ENCODE data around the gene SREK1IP1. TPM values are rescaled to one million over a fixed set of nuclear protein-coding genes. Genes with fewer than 3 reads are reported as not detected.

Gene SREK1IP1
- total and polyA plus RNA-seq, 10 of the 15 experiments (the other 5 are each of a cell fraction or from before 2014, with no cell fraction given): 9.1 to 60.3 (median 26.9) TPM

DNA sequence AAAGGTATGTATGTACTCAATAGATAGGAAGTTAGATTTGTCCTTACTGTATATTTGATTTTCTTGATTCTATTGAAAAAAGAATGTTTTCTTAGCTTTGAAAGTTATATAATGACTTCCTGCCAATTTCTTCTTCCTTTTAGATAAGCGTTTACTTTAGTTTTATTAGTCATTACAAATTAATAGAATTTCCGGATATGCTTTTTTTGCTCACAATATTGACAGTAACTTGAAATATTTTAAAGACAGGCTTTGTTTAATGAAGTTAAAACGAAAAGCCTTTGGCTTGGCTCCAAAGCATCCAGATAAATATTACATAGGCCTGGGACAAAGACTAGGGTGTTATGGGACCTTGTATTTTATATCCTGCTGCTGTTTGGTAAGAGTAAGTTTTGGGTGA, 49.8 kb upstream of the SREK1IP1 start:
- no TSS peak for BruUV-seq (replicated peaks)
- H3K4me1 ChIP-seq (ENCODE audit: control insufficient read depth, insufficient read depth, low read length): peaks cover 15% of the 10 kb centered on the region
- no peak overlapping the region for H3K9ac ChIP-seq (ENCODE audit: control insufficient read depth, insufficient read depth, low read length)
- in situ Hi-C loops (cut with MboI) (no loop called here), intact Hi-C loops (cut with micrococcal nuclease; ENCODE audit: unreplicated experiment) (loop anchor here (10.0 kb wide), 2 partner anchors 257 to 287 kb away; no protein-coding TSS in a partner anchor)
- DNase-seq (ENCODE audit: low read depth, low spot score) (no peak), FAIRE-seq (no peak), ATAC-seq (no peak)
- H2AFZ ChIP-seq (ENCODE audit: control insufficient read depth, low read depth, low read length): no peak overlapping the region
- POLR2A ChIA-PET: no interaction called here
- WGBS (ENCODE audit: insufficient coverage, insufficient replicate concordance, low lambda C conversion rate, missing lambda C conversion rate): 89% methylated on average over 3 of the region's 3 CpGs
- no peak overlapping the region for H3K4me3 ChIP-seq
- CTCF ChIA-PET: interaction anchor here (1.1 to 1.5 kb wide), 2 partner anchors 664 to 665 kb away, joined by 3 to 5 read pairs; partner anchors contain the start of gene ADAMTS6
- SMC1A ChIA-PET (ENCODE audit: uncharacterized antibody, unreplicated experiment): interaction anchor here (0.7 to 3.1 kb wide), 3 partner anchors 10 to 669 kb away, joined by 3 to 12 read pairs (median 3); no protein-coding TSS in a partner anchor
- no peak overlapping the region for H3K4me2 ChIP-seq (ENCODE audit: control insufficient read depth, insufficient read depth)
- no peaks in the 10 kb centered on the region for H4K20me1 ChIP-seq (ENCODE audit: control insufficient read depth, insufficient read depth)
- TF ChIP-seq, protein P1, sequence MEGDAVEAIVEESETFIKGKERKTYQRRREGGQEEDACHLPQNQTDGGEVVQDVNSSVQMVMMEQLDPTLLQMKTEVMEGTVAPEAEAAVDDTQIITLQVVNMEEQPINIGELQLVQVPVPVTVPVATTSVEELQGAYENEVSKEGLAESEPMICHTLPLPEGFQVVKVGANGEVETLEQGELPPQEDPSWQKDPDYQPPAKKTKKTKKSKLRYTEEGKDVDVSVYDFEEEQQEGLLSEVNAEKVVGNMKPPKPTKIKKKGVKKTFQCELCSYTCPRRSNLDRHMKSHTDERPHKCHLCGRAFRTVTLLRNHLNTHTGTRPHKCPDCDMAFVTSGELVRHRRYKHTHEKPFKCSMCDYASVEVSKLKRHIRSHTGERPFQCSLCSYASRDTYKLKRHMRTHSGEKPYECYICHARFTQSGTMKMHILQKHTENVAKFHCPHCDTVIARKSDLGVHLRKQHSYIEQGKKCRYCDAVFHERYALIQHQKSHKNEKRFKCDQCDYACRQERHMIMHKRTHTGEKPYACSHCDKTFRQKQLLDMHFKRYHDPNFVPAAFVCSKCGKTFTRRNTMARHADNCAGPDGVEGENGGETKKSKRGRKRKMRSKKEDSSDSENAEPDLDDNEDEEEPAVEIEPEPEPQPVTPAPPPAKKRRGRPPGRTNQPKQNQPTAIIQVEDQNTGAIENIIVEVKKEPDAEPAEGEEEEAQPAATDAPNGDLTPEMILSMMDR (IDR thresholded peaks at IDR 0.05 in 2 of 3, conservative IDR thresholded peaks at IDR 0.05 in 1 of 3; ENCODE audit: control insufficient read depth in 2 of 3, extremely low read depth in 1 of 3, insufficient read depth in 1 of 3, low read depth in 3 of 3, low read length in 3 of 3): no peak
- TF ChIP-seq NR2F1 (conservative IDR thresholded peaks at IDR 0.05) (no peak), ESRRA (IDR thresholded peaks at IDR 0.05; ENCODE audit: low read length) (no peak), RUNX3 (IDR thresholded peaks at IDR 0.05; ENCODE audit: low read length) (no peak), MYC (IDR thresholded peaks at IDR 0.05; ENCODE audit: insufficient read depth, insufficient read length, insufficient replicate concordance, low read length, severe bottlenecking) (no peak), HDAC2 (IDR thresholded peaks at IDR 0.05) (no peak)
- no peaks in the 10 kb centered on the region for H3K9me3 ChIP-seq (replicated peaks; ENCODE audit: control insufficient read depth, insufficient read depth, low read length)
- RAD21 ChIA-PET (ENCODE audit: unreplicated experiment): no interaction called here
- H3K27me3 ChIP-seq (replicated peaks in 1 of 2; ENCODE audit: control insufficient read depth in 2 of 2, insufficient read depth in 2 of 2, low read length in 1 of 2): no peaks in the 10 kb centered on the region
- peaks cover 0 to 2% of the 10 kb centered on the region in 2 experiments; a peak in 1 of 4 replicates for H3K36me3 ChIP-seq (ENCODE audit: control insufficient read depth in 2 of 2, insufficient read depth in 2 of 2, low read length in 1 of 2)
- no peaks in the 10 kb centered on the region for H3K79me2 ChIP-seq (ENCODE audit: control insufficient read depth, insufficient read depth, low read length)
- no peak overlapping the region for H3K27ac ChIP-seq (ENCODE audit: control insufficient read depth, insufficient read depth)

All from GM12878 (cell line).